ENCODE measurements around the gene MAST1.
"Not testable (repeated sequence)": the region's sequence is repeated elsewhere in the genome, so short reads cannot be mapped to it uniquely, and the experiment has no call there.

Gene MAST1

DNA sequence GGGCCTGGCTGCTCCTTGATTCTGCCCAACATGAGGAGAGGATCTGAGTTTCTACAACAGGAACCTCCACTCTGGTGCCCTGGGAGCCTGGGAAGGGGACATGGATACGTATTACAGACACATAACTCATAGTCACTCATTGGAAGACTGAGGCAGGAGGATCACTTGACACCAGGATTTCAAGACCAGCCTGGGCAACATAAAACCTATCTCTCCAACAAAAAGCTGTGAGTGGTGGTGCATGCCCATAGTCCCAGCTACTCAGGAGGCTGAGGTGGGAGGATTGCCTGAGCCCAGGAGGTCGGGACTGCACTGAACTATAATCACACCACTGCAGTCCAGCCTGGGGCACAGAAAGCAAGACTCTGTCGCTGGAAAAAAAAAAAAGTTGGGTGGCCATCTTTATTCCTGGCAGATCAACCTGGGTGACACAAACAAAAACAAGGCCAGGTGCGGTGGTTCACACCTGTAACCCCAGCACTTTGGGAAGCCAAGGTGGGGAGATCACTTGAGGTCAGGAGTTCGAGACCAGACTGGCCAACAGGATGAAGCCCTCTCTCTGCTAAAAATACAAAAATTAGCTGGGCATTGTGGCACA, 49.8 kb downstream of the MAST1 start:
- Histone ChIP-seq H3K4me2 (ENCODE audit: insufficient read depth, low read length) (no peak overlapping the region), H4K20me1 (ENCODE audit: insufficient read depth, low read length) (peaks cover 12% of the 10 kb centered on the region), H3K9ac (ENCODE audit: low read depth, low read length) (no peak overlapping the region), H3K9me3 (ENCODE audit: insufficient read depth, low read length, severe bottlenecking) (peaks cover 5% of the 10 kb centered on the region), H3K4me3 (ENCODE audit: low read depth in 1 of 2, low read length in 2 of 2) (no peak overlapping the region), H3K27me3 (ENCODE audit: insufficient read depth, low read length, poor library complexity) (no peaks in the 10 kb centered on the region), H3K27ac (ENCODE audit: low read length) (no peak overlapping the region), H3K79me2 (ENCODE audit: insufficient read depth, low read length) (peaks cover 23% of the 10 kb centered on the region), H3K4me1 (ENCODE audit: insufficient read depth, low read length) (peaks cover 29% of the 10 kb centered on the region), H3K36me3 (ENCODE audit: insufficient read depth, low read length) (peaks cover 8% of the 10 kb centered on the region), H2AFZ (ENCODE audit: low read depth, low read length) (no peak overlapping the region)
- ATAC-seq (ENCODE audit: insufficient read depth, low read depth) (no peak), DNase-seq (no peak)
- TF ChIP-seq EZH2 (IDR thresholded peaks at IDR 0.05; ENCODE audit: borderline replicate concordance, low read depth, low read length, severe bottlenecking): no peak
- TF ChIP-seq, protein P1, sequence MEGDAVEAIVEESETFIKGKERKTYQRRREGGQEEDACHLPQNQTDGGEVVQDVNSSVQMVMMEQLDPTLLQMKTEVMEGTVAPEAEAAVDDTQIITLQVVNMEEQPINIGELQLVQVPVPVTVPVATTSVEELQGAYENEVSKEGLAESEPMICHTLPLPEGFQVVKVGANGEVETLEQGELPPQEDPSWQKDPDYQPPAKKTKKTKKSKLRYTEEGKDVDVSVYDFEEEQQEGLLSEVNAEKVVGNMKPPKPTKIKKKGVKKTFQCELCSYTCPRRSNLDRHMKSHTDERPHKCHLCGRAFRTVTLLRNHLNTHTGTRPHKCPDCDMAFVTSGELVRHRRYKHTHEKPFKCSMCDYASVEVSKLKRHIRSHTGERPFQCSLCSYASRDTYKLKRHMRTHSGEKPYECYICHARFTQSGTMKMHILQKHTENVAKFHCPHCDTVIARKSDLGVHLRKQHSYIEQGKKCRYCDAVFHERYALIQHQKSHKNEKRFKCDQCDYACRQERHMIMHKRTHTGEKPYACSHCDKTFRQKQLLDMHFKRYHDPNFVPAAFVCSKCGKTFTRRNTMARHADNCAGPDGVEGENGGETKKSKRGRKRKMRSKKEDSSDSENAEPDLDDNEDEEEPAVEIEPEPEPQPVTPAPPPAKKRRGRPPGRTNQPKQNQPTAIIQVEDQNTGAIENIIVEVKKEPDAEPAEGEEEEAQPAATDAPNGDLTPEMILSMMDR (IDR thresholded peaks at IDR 0.05; ENCODE audit: borderline replicate concordance, extremely low read depth, low read length, poor library complexity, severe bottlenecking): no peak

DNA sequence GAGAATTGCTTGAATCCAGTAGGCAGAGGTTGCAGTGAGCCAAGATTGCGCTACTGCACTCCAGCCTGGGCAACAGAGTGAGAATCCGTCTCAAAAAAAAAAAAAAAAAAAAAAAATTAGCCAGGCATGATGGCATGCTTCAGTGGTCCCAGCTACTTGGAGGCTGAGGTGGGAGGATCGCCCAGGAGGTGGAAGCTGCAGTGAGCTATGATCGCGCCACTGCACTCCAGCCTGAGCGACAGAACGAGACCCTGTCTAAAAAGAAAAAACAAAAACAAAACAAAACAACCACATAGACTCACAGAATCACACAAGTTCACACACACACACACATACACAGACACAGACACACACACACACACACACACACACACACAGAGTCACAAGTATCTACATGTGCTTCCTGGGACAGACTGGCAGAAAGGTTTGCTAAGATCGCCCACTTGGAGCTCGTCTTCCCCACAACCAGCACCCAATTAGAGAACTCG, 52.0 kb downstream of the MAST1 start:
- Histone ChIP-seq H3K79me2 (ENCODE audit: insufficient read depth, low read length) (peaks cover 30% of the 10 kb centered on the region), H3K36me3 (ENCODE audit: insufficient read depth, low read length) (peaks cover 28% of the 10 kb centered on the region), H3K27ac (ENCODE audit: low read length) (peak overlapping the region; percentile 78), H3K4me2 (ENCODE audit: insufficient read depth, low read length) (peak overlapping the region; percentile 99), H3K4me3 (ENCODE audit: low read depth in 1 of 2, low read length in 2 of 2) (peak overlapping the region; percentile 22 to 97; a peak in 3 of 4 replicates), H2AFZ (ENCODE audit: low read depth, low read length) (peak overlapping the region; percentile 76), H4K20me1 (ENCODE audit: insufficient read depth, low read length) (peaks cover 16% of the 10 kb centered on the region), H3K4me1 (ENCODE audit: insufficient read depth, low read length) (peaks cover 32% of the 10 kb centered on the region), H3K9ac (ENCODE audit: low read depth, low read length) (peak overlapping the region; percentile 63)
- not testable (repeated sequence) for ATAC-seq (ENCODE audit: insufficient read depth, low read depth); H3K27me3 ChIP-seq (ENCODE audit: insufficient read depth, low read length, poor library complexity); DNase-seq; H3K9me3 ChIP-seq (ENCODE audit: insufficient read depth, low read length, severe bottlenecking)

DNA sequence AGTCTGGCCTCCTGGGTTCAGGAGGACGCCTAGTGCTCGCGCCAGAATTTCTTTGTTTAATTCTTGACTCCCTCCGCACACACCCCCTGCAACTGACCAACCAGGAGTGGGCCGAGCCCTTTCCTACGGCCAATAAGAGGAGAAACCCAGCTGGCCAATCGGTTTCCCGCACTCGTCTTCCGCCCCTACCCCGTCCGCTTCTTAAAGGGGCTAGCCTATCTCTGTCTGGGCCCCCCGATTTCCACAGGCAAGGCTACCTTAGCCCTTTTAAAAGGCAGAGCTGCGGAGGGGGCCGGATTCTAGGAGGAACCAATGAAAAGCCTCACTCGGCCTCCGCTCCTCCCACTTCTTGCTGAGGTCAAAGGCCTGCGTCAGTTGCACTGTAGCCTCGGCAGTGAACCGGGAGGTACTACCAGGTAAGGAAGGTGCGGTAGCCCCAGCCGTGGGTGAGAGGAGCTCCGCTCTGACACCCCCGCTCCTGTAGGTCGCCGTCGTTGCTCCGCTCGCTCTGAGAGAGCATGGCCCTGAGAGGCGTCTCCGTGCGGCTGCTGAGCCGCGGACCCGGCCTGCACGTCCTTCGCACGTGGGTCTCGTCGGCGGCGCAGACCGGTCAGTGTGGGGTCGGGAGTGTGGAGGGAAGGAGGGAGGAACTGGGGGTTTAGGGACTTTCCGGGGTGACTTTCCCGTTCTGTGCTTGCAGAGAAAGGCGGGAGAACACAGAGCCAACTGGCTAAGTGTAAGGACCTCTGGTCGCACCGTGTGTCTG, 52.7 kb downstream of the MAST1 start, which contains the start of gene GCDH:
GCDH (plus strand) TSS at position 374 of the 766 bp plus-strand sequence; CDS start at position 519, 145 bp downstream.
- TF ChIP-seq, protein P1 (IDR thresholded peaks at IDR 0.05; ENCODE audit: borderline replicate concordance, extremely low read depth, low read length, poor library complexity, severe bottlenecking): peak; percentile 23
- TF ChIP-seq EZH2 (IDR thresholded peaks at IDR 0.05; ENCODE audit: borderline replicate concordance, low read depth, low read length, severe bottlenecking): no peak
- peak; percentile 99 for DNase-seq

DNA sequence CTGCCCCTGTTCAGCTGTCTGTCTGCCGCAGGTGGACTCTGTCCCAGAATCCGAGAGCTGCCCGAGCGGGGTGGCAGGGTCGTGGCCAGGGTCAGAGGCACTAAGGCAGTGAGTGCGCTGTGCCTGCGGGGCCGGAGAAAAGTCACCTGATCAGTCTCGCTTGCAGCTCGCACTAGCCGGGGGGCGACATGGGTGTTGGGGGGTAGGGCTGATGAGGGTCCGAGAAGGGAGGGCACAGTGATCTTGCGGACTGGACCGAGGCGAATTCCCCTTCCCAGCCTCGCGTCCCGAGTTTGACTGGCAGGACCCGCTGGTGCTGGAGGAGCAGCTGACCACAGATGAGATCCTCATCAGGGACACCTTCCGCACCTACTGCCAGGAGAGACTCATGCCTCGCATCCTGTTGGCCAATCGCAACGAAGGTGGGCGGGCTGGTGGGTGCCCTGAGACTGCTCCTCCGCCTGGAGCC, 53.3 kb downstream of the MAST1 start:
- TF ChIP-seq, protein P1 (IDR thresholded peaks at IDR 0.05; ENCODE audit: borderline replicate concordance, extremely low read depth, low read length, poor library complexity, severe bottlenecking): no peak
- no peak for TF ChIP-seq EZH2 (IDR thresholded peaks at IDR 0.05; ENCODE audit: borderline replicate concordance, low read depth, low read length, severe bottlenecking)
- DNase-seq: no peak
- Histone ChIP-seq H2AFZ (ENCODE audit: low read depth, low read length) (peak overlapping the region; percentile 86; the same call in 1 of the 2 replicates), H3K9me3 (ENCODE audit: insufficient read depth, low read length, severe bottlenecking) (no peaks in the 10 kb centered on the region), H3K27ac (ENCODE audit: low read length) (peak overlapping the region; percentile 69), H3K36me3 (ENCODE audit: insufficient read depth, low read length) (peaks cover 38% of the 10 kb centered on the region), H4K20me1 (ENCODE audit: insufficient read depth, low read length) (peaks cover 16% of the 10 kb centered on the region), H3K27me3 (ENCODE audit: insufficient read depth, low read length, poor library complexity) (no peaks in the 10 kb centered on the region), H3K4me3 (ENCODE audit: low read depth in 1 of 2, low read length in 2 of 2) (peak overlapping the region; percentile 70 to 97; a peak in 3 of 4 replicates), H3K4me2 (ENCODE audit: insufficient read depth, low read length) (peak overlapping the region; percentile 99), H3K4me1 (ENCODE audit: insufficient read depth, low read length) (peaks cover 32% of the 10 kb centered on the region), H3K79me2 (ENCODE audit: insufficient read depth, low read length) (peaks cover 30% of the 10 kb centered on the region), H3K9ac (ENCODE audit: low read depth, low read length) (peak overlapping the region; percentile 62)
- no peak for ATAC-seq (ENCODE audit: insufficient read depth, low read depth)

More for the DNA sequence above, 52.7 kb downstream of the MAST1 start, which contains the start of gene GCDH:
- Histone ChIP-seq H3K9ac (ENCODE audit: low read depth, low read length) (peak within 1 kb of the TSS; percentile 63), H3K27me3 (ENCODE audit: insufficient read depth, low read length, poor library complexity) (no peaks in the 10 kb centered on the region), H3K4me3 (ENCODE audit: low read depth in 1 of 2, low read length in 2 of 2) (peak within 1 kb of the TSS; percentile 70 to 97; a peak in 3 of 4 replicates), H3K4me1 (ENCODE audit: insufficient read depth, low read length) (peaks cover 32% of the 10 kb centered on the region), H2AFZ (ENCODE audit: low read depth, low read length) (peak within 1 kb of the TSS; percentile 86), H3K36me3 (ENCODE audit: insufficient read depth, low read length) (peaks cover 32% of the 10 kb centered on the region), H4K20me1 (ENCODE audit: insufficient read depth, low read length) (peaks cover 16% of the 10 kb centered on the region), H3K4me2 (ENCODE audit: insufficient read depth, low read length) (peak within 1 kb of the TSS; percentile 99), H3K79me2 (ENCODE audit: insufficient read depth, low read length) (peaks cover 30% of the 10 kb centered on the region), H3K27ac (ENCODE audit: low read length) (peak within 1 kb of the TSS; percentile 78), H3K9me3 (ENCODE audit: insufficient read depth, low read length, severe bottlenecking) (no peaks in the 10 kb centered on the region)
- ATAC-seq (ENCODE audit: insufficient read depth, low read depth): peak; percentile 95
